HS-27A (cell line): Measurements from ENCODE around the gene HIGD2A.

Experiments
- DNase-seq: peaks from one replicate; pipeline ENCODE4 v3.0.0-alpha.2; 2012; ENCODE audit warnings: low read depth, missing footprints

Gene HIGD2A, protein sequence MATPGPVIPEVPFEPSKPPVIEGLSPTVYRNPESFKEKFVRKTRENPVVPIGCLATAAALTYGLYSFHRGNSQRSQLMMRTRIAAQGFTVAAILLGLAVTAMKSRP

DNA sequence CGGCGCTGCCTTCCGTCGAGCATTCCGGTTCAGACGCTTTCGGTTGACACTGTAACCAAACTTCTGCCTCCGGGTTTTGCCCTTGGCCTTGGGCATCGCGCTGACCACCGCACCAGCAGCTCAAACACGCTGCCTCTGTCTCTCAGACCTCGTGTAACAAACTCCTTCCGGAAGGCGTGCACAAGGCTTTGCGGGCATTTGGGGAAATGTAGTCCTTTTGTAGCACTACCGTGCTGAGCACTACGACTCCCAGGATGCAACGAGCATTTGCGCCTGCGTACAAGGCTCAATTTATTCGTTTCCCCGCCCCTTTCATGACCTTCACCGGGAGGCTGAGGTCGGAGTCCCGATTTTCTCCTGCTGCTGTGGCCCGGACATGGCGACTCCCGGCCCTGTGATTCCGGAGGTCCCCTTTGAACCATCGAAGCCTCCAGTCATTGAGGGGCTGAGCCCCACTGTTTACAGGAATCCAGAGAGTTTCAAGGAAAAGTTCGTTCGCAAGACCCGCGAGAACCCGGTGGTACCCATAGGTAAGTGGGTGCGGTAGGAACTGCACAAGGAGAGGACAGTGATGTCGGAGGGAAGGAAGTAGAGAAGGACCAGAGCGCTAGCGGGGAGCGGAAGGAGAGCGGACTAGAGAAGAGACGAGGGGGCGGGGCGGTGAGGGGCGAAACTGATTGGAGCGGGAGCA is at the start of gene HIGD2A, which contains the start of gene NOP16:
Gene HIGD2A, plus strand, starts transcription at position 308 of the 691 bp plus-strand sequence. Its CDS starts 69 bp downstream, at position 377.
Gene NOP16, minus strand, starts transcription at position 155 of the 691 bp plus-strand sequence. Its CDS starts 59 bp downstream, at position 96.
- peak; percentile 86 for DNase-seq

DNA sequence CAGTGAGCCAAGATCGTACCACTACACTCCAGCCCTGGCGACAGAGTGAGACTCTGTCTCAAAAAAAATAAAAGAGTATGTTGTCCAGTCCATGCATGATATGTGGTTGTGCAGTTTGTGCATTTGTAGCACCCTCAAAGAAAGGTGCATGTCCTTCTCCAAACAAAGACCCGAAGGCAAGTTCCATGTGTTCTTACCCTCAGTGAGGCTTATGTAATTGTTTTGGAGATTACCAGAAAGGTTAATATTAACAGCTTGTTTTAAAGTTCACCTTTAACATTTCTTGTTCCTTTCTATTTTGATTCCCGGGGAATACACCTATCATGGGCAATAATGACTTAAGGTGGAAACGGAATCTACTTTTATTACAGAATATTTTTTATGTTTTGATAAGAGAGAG is 49.2 kb upstream of the HIGD2A start:
- no peak for DNase-seq

GRCh38 chr5:176341325-176342157 is 47.0 kb upstream of the HIGD2A start:
- DNase-seq, result no peak

DNA sequence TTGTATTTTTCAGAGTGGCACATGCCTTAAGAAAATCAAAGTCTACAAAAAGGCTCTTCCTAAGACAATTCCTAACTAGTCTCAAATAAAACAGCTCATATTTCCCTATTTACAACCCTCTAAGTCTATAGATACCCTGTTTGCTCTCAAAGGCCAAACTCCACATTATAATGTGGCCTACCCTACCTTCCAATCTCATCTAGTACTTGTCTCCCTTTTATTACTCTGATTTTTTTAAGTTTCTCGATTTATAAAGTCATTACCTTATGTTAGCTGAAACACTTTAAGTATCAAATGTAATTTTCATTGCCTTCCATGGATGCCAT is 46.4 kb upstream of the HIGD2A start:
- DNase-seq, result no peak

- no peak for DNase-seq
Observed at GRCh38 chr5:176342766-176343458, 45.6 kb upstream of the HIGD2A start.

DNA sequence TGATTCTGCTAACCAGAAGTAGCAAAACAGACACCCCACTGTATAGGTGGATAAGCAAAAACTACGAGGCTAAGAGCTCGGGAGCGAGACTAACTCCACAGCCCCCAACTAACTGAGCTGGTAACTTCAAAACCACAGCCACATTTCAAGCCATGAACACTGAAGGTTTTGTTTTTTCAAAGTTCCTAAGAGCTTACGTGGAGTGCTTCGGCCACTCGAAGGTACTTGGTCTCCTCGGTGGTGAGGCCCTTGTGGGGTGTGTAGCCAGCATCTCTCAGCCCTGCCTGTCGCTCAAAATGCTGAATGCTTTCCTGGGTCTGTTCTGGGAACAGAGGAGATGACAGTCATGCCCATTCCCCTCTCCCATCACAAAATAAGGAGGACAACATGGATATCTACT is 38.1 kb upstream of the HIGD2A start:
- DNase-seq, result no peak

DNA sequence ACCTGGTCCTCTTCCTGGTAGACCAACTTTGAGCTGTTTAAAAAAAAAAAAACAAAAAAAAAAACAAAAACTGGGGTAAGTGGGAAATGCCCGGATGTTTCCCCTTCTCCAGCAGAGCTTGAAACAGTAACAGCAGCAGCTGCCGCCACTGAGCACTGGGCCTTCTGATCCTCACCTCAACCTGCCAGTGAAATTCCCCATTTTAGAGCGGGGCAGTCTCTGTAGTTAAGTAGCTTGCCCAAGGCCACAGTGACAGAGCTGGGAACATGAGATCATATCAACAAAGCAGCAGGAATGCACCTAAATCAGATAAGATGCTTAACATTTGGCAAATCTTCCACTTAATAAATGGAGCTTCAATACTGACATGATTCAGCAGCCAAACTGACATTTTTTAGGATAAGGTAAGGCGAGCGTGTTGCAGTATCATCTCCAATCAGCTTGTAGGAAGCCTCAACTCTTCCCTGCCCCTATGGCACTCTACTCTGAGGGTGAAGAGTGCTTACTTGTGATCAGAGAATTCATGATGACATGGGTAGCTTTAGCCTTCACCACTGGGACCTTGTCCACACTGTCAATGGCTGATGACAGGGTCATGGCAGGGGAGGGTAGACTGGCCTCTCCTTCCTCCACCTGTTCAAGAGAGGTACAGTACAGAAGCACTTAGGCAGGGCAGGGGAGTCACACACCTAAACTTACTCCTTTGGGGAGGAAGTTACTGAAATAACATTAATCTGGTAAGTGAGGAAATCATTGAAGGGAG is 36.3 kb upstream of the HIGD2A start:
- no peak for DNase-seq

DNA sequence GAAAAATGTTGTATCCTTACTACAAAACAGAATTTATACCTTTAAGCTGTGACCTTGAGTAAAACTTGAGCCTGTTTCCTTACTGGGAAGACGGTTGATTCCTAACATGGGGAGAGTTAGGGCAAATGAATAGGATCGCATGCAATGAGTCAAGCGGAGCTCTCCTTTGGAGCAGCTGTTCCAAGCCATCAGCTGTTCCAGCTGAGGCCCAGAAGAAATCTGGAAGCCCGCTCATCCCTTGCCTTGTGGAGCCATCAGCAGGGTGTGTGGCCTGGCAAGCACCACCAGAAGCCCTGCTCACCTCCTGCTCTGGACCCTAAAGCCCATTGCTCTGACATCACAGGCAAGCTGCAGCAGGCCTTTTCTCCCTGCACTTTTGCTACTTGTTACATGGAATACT is 35.0 kb upstream of the HIGD2A start:
- no peak for DNase-seq

DNA sequence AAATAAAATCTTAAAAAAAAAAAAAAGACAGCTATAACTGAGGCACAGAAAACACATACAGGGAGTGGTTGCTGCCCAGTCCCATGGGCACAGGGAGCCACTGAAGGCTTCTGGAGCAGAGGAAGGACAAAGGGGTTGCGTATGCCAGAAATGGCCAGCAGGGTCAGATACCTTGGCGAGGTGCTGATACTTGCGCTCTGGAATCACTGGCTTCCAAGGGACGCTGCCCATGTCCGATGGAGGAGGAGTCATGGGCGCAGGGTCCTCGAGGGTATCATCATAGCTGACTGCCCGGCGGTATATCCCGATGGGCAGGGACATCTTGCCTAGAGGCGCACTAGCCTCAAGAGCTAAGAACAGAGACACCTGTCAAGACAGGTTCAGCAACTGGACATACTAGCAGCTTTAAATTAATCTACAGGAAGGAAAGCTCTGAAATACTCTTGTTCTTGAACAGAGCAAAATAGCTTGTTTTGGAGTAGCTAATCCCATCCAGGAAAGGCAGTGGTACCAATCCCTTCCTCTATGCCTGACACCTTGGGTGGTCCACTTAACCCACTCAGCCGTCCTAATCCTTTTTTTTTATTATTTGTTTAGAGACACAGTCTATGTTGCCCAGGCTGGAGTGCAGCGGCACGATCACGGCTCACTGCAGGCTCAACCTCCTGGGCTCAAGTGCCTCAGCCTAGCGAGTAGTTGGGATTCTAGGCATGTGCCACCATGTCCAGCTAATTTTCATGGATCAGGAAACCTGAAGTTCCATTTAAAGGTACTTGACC is 33.0 kb upstream of the HIGD2A start:
- DNase-seq, result no peak

DNA sequence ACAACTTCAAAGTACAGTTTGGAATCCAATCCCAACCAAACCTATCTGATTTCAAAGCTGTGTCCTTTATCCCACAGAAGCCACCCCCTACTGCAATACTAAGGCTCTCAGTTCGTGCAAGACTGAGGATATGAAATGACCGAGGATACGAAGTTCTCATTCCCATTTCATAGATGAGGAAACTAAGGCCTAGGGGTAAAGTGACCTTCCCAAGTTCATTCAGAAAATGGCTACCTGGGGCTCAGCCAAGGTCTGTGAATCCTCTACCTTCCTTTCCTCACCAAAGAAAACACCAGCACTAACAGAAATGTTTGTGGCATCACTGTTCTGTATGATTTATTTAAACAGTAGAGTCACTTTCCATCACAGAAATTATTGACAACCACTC is 32.4 kb upstream of the HIGD2A start:
- no peak for DNase-seq

GRCh38 chr5:176359658-176360057 is 28.9 kb upstream of the HIGD2A start:
- DNase-seq, result no peak

GRCh38 chr5:176360894-176361436 is 27.6 kb upstream of the HIGD2A start:
- DNase-seq, result no peak

DNA sequence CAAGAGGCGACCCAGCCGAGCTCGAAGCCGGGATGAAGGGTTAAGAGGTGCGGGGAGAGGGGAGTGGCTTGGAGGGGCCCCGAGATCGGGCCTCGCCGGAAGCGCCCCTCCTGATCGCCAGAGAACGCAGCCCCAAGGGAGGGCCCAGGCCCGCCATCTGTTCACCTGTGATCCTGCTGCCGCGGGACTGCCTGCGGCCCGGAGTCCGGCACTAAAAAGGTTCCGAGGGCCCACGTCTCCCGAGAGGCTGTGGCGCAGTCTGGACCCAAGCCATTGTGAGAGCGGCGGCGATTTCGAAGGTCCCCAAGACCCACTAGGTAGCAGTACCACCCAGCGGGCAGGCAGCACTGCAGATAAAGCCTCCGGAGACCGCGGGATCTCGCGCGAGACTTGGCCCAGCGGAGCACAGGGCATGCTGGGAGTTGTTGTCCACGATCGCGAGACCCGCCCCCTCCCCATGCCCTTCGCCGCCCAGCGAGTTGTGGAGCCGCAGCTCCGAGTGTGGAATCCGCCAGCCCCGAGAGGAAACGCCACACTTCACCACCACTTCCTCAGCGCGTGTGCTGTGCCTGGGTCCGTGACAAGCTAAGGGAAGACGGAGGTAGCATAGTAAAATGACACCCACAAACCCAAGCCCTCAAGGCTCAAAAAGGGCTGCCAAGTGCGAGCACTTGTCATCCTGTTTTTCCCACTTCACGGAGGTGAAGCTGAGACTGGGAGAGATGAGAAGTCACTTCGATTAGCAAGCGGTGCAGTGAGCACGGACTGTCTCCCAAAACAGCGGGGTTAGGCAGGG is 26.9 kb upstream of the HIGD2A start, which contains the start of gene KIAA1191:
Gene KIAA1191, minus strand, starts transcription at position 328 of the 796 bp plus-strand sequence. CDS start 2,256 bp downstream, outside the sequence.
- DNase-seq, result peak; percentile 41

DNA sequence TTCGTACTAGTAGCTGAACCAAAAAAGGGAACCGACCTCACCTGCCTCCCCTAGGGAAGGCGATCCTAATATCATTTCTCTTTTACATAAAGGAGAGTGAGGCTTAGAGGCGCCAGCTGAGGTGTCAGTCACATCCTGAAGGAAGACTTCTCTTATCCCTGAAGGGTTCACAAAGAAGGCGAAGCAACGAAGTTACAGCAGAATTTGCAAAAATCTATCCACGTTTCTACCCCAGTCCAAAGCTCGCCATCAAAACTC is 26.4 kb upstream of the HIGD2A start:
- DNase-seq, result no peak

GRCh38 chr5:176364765-176365350 is 23.7 kb upstream of the HIGD2A start:
- DNase-seq, result no peak

DNA sequence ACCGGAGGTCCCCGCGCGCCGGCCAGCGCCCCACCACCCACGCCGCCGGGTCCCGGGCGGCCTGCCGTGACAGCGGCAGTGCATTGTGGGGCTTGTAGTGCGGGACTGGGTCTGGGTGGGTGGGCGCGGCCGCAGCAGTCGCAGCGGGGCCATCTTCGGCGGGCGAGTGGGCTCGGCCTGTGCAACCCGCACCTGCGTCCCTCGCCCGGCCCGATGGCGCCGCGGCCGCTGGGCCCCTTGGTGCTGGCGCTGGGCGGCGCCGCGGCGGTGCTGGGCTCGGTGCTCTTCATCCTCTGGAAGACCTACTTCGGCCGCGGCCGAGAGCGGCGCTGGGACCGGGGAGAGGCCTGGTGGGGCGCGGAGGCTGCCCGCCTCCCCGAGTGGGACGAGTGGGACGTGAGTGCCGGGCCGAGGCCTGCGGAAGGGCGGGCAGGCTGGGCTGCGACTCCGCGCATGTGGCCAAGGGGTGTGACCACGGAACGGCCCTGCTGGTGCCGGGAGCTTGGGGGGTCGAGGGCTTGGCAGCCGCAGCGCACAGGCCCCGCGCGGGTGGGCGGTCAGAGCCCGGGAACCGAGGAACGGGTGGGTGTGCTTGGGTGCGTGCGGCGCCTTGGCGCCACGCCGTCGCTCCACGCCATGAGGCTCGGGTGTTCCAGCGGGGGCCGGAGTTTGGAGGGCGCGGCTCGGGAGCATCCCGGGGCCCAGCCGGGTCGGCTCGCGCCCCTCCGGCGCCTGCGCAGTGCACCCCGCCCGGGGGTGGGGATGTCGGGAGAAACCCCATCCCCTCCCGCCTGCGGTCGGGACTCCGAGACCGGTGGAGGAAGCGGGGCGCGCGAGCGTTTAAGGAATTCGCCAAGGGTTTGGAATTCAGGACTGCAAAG is 23.0 kb upstream of the HIGD2A start, which contains the start of gene ARL10:
Gene ARL10, plus strand, starts transcription at position 137 of the 881 bp plus-strand sequence. Its CDS starts 77 bp downstream, at position 214.
- DNase-seq, result no peak

DNA sequence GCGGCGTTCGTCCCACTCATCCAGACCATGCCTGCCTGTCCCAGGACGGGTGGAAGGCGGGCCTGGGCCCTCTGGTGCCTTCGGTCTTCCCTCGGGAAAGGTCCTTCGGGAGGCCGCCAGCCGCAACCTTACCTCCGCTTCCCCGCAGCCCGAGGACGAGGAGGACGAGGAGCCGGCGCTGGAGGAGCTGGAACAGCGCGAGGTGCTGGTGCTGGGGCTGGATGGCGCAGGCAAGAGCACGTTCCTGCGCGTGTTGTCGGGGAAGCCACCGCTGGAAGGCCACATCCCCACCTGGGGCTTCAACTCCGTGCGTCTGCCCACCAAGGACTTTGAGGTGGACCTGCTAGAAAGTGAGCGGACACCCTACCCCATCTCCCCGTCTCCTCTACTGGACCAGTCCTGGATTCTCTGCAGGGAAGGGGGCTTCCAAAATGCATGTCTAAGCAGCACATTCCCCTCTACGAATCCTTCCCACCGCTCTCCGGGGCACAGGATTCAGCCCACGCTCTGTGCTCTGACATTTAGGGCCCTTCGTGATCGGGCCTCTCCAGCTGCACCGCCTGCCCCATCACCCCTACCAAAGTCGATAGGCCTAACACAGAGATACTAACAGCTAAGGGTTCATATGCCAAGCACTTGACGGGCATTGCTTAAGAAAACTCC is 22.2 kb upstream of the HIGD2A start:
- DNase-seq, result no peak

DNA sequence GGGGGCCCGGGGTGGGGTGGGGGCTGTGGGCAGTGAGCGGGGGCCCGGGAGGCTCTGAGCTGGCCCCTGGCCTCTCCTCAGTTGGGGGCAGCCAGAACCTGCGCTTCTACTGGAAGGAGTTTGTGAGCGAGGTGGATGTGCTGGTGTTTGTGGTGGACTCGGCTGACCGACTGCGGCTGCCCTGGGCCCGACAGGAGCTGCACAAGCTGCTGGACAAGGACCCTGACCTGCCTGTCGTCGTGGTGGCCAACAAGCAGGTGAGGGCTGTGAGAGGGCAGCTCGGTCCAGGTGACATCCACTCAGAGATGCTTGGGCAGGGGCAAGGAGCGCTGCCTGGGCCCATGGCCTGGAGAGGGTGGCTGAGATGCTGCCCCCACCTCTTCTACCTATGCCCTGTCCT is 19.8 kb upstream of the HIGD2A start:
- no peak for DNase-seq
